Measurements from ENCODE around the gene GNG10.
"Not testable (repeated sequence)": the region's sequence is repeated elsewhere in the genome, so short reads cannot be mapped to it uniquely, and the experiment has no call there.

GNG10 gene

DNA sequence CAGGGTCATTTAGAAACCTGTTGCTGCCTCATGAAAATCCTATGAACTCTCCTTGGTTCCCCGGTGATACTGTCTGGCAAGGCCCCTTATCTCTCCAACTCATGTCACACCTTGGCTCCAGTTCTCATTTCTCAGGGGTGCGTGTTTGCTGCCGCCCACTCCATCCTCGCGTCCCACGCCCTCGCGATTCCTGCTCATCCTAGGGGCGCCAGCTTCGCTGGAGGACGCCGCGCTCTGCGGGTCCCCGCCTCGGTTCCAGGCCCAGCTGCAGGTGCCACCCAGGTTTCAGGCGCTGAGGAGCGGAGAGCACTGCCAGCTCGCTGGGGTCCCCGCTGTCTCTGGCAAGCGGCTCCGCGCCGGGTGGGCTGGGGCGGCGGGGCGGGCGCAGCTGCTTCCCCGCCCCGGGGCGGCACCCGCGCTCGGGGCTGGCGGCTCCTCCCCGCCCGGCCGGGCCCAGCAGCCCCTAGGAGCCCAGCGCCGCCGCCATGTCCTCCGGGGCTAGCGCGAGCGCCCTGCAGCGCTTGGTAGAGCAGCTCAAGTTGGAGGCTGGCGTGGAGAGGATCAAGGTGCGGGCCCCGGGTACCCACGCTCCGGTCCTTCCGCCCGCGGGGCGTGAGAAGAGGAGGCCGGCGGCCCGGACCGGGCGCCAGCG is at the start of gene GNG10:
TSS of gene GNG10 (plus strand) at position 456 of the 652 bp plus-strand sequence. CDS start at position 486, 30 bp downstream.
- in situ Hi-C loops (cut with HindIII; ENCODE audit: low pct_ligation_motif_present, low pct_unique_long_range_greater_than_20kb, low sequenced_read_pairs) = no loop called here
- peak; percentile 60 for DNase-seq

DNA sequence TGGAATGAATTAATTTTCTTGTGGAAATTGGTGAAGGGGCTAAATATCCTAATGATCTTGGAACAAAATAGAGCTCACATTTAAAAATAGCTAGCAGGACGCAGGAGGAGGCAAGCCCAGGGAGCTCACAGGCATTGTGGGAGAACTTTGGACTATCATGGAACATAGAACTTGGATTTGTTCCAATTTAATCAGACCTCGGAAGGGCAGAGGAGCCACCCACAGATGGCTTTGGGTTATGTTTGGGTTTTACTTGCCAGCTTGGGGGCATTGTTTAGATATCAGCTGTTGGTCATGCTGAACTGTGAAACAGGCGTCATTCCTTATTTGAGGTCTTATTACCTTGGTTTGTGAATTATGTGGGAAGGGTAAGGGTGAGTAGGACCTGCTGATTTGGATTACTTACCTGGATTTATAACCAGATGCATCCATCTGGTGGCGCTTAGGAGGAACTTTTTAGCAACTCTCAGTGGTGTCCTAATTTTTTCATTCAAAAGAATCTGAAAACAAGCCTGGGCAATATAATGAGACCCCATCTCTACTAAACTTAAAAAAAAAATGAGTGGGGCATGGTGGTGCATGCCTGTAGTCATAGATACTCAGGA is 47.9 kb upstream of the GNG10 start:
- in situ Hi-C loops (cut with HindIII; ENCODE audit: low pct_ligation_motif_present, low pct_unique_long_range_greater_than_20kb, low sequenced_read_pairs) = no loop called here
- no peak for DNase-seq

DNA sequence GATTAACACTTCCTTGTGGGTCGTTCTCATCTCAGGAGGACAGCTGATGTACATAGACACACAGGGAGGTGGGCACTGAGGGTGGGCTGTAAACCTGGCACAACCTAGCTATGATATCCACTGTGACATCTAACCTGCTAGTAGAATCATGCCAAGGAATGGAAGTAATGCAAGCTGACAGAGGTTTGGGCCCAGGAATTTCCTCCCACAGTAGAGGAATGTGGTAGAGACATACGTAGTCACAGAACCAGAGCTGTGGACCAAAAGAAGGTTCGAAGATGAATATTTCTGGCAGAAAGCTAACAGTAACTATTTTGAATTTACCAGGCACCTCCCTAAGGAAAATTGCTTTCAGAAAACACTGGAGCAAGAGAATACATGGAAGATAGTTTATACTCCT is 45.5 kb upstream of the GNG10 start:
- in situ Hi-C loops (cut with HindIII; ENCODE audit: low pct_ligation_motif_present, low pct_unique_long_range_greater_than_20kb, low sequenced_read_pairs) = no loop called here

DNA sequence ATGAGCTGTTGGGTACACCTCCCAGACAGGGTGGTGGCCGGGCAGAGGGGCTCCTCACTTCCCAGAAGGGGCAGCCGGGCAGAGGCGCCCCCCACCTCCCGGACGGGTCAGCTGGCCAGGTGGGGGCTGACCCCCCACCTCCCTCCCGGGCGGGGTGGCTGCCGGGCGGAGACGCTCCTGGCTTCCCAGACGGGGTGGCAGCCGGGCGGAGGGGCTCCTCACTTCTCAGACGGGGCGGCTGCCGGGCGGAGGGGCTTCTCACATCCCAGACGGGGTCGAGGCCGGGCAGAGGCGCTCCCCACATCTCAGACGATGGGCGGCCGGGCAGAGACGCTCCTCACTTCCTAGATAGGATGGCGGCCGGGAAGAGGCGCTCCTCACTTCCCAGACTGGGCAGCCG is 44.1 kb upstream of the GNG10 start:
- DNase-seq; in situ Hi-C loops (cut with HindIII; ENCODE audit: low pct_ligation_motif_present, low pct_unique_long_range_greater_than_20kb, low sequenced_read_pairs): not testable (repeated sequence)

More for the DNA sequence above, 45.5 kb upstream of the GNG10 start:
- no peak for DNase-seq

DNA sequence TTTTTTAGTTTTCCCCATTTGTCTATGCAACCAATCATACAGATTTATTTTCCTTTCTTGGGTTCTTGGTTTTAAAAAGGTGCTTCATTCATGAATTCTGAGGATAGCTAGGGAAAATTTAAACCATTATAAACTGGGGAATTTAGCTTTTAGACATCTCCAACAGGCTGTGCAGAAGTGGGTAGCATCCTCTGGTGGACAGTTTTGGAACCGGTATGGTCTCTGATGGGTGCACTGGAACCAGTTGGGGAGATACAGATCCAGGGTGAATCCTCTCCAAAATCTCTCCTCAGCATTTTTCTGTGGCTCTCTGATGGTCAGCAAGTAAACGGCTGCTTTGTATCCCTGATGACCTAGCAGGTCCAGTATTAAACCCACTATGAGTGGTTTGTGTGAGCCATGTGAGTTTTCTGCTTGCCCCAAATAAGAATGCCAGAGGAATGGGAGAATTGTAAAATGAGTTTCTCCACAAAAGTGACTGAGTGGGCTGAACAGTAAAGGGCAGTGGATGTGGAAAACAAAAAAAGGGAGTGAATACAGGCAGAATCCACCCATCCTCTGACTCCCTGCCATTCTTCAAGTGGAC is 39.4 kb upstream of the GNG10 start:
- peak; percentile 43 for DNase-seq
- in situ Hi-C loops (cut with HindIII; ENCODE audit: low pct_ligation_motif_present, low pct_unique_long_range_greater_than_20kb, low sequenced_read_pairs) = no loop called here

DNA sequence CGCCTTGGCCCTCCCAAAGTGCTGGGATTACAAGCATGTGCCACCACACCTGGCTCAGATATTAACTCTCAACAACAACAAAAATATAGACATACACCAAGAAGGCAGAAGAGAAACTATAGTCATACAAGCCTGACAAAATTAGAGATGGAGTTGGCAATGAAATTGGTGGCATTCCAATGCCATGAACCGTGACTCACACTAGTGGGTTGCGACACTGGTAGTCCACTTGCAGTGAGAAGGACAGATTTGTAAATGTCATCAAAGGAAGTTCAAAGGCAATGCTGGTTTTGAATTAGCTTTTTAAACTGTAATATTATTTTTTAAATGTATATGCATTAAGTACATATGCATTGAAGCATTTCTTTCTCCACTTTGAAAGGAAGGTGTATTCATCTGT is 38.8 kb upstream of the GNG10 start:
- DNase-seq = peak; percentile 74
- in situ Hi-C loops (cut with HindIII; ENCODE audit: low pct_ligation_motif_present, low pct_unique_long_range_greater_than_20kb, low sequenced_read_pairs) = no loop called here

DNA sequence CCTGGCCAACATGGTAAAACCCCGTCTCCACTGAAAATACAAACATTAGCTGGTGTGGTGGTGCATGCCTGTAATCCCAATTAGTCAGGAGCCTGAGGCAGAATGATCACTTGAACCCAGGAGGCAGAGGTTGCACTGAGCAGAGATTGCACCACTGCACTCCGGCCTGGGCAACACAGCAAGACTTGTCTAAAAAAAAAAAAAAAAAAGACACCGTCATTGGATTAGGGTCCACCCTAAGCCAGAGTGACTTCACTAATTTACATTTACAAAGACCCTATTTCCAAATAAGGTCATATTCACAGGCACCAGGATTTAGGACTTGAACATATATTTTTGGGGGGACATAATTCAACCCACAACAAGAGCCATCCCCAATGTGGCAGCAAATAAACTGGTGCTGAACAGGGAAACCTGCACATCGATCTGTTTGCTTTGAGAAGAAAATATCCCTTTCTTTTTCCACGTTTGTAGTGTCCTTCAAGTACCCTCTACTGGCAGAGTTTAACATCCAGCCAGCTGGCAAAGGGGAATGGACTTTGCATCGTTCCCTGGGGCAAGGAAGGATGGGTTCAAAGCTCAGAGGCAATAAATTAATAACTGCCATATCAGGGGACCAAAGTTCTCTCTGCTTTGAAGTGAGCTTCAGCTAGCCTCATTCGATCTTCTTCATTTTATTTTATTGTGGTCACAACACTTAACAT is 34.0 kb upstream of the GNG10 start:
- no peak for DNase-seq
- in situ Hi-C loops (cut with HindIII; ENCODE audit: low pct_ligation_motif_present, low pct_unique_long_range_greater_than_20kb, low sequenced_read_pairs) = no loop called here

DNA sequence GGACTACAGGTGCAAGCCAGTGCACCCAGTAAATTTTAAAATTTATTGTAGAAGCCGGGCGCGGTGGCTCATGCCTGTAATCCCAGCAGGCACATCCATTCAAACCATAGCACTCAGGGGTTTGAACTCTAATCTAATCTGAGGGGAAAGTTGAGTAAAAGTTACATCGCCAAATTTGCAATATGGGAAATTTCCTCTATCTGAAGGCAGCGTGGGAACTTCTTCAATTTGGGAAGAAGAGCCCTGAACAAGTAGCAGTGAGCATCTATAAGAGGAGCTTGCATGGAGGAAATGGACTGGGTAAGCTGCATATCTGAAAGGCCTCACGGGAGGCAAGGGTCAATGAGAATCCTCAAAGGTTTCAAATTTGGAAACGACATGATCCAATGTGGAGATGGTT is 33.0 kb upstream of the GNG10 start:
- no peak for DNase-seq
- in situ Hi-C loops (cut with HindIII; ENCODE audit: low pct_ligation_motif_present, low pct_unique_long_range_greater_than_20kb, low sequenced_read_pairs) = no loop called here

DNA sequence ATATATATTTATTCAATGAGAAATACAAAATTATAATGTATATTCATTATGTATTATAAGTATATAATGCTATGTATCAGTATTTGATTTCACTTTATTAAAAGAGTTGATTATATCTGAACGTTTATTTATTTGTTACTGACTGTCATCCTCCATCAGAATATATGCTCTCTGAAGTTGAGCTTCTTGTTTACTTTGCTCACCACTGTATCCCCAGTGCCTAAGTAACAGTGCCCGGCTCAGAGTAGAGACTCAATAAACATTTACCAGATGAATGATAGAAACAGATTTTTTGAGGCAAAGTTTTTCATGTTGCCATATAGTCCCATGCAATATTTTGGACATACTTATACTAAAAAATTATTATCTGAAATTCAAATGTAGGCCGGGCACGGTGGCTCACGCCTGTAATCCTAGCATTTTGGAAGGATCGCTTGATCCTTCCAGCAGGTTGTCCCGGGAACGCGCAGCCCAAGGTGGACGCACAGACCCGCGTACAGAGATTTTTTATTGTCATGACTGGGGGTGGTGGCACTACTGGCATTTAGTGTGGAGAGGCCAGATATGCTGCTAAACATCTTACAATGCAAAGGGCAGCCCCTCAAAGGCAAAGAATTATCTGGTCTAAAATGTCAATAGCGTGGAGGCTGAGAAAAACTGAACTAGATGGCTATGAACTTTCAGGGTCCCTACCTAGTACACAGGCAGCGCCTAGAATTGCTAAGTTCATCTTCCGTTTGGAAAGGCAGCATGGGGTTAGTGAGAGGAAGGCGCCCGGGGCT is 31.0 kb upstream of the GNG10 start:
- in situ Hi-C loops (cut with HindIII; ENCODE audit: low pct_ligation_motif_present, low pct_unique_long_range_greater_than_20kb, low sequenced_read_pairs) = no loop called here
- DNase-seq = no peak

DNA sequence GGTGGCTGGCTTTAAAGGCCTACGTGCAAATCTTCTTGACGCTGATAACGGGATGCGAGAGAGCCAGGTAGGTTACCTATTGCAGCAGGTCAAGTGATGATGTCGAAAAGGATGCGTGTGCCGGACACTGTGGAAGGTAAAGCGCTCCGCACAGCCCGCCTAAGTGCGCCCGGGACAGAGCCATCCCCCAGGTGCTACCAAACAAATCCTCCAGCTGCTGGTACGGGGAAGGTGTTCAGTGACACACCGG is 30.5 kb upstream of the GNG10 start:
- no peak for DNase-seq
- in situ Hi-C loops (cut with HindIII; ENCODE audit: low pct_ligation_motif_present, low pct_unique_long_range_greater_than_20kb, low sequenced_read_pairs) = no loop called here

DNA sequence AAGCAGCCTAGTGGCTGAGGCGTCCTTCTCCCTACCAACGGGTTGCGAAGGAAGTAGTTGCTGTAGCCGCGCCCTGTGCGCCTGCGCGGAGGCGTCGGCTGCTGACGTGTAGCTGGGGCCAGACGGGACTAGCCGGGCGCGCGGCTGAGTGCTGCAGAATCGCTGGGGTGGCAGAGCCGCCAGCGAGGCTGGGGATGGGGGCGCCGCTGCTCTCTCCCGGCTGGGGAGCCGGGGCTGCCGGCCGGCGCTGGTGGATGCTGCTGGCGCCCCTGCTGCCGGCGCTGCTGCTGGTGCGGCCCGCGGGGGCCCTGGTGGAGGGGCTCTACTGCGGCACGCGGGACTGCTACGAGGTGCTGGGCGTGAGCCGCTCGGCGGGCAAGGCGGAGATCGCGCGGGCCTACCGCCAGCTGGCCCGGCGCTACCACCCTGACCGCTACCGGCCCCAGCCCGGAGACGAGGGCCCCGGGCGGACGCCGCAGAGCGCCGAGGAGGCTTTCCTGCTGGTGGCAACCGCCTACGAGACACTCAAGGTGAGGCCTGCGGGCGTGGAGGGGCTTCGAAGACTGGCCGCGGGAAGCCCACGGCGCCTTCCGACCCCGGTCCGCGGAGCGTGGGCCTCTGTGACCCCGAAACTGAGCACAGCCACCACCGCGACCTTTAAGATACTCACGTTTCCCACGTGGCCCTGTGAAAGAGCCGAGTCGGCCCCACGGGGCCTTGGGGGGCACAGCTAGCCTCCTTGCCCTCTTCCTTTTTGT is 30.0 kb upstream of the GNG10 start, which contains the start of gene DNAJC25:
TSS of gene DNAJC25 (plus strand) at position 121 of the 758 bp plus-strand sequence. CDS start at position 195, 74 bp downstream.
- peak; percentile 97 for DNase-seq
- in situ Hi-C loops (cut with HindIII; ENCODE audit: low pct_ligation_motif_present, low pct_unique_long_range_greater_than_20kb, low sequenced_read_pairs) = no loop called here

DNA sequence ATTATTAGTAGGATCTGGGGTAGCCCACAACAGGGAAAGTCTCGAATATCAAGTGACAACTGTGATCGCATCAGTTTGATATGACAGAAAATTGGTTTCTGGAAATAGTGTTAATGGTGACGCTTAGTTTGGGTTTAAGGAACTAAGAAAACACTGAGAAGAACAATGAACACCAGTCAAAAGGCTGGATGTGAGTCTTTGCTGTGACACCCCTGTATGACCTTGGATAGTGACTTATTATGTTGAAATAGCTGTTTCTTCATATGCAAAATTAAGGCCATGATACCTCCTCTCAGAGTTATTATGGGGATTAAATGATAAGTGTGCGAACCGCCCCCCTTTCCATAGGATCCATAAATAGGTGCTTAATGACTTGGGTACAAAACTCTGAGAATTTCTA is 29.3 kb upstream of the GNG10 start:
- no peak for DNase-seq
- in situ Hi-C loops (cut with HindIII; ENCODE audit: low pct_ligation_motif_present, low pct_unique_long_range_greater_than_20kb, low sequenced_read_pairs) = no loop called here

DNA sequence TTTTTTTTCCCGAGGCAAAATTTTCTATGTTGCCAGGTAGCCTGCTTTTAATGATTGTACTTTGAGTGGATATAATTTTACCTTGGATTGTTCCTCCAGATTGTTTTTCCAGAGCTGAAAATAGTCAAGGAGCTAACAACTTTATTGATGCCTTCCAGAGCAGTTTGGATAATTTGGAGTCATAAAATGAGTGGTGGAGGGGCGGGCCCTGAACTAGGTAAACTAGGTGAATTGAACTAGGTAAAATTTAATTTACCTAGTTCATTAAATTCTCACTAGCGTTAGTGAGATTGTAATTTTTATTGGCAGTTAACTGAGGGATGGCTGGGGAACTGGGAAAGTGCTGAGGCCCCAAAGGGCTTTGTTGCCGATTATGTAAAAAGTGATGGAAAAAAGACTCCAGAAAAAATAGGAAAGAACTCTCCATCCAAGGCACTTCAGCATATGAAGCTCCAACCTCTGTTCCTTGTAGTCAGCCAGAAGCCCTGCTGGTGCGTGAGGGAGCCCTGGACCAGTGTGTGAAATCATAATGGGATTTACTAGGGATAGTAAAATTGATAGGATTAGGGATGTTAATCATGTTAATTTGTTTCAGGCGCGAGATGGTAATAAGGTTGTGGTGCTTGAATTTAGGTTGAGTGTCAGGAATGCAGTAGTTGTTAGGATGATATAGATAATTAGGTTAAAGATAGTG is 28.6 kb upstream of the GNG10 start:
- in situ Hi-C loops (cut with HindIII; ENCODE audit: low pct_ligation_motif_present, low pct_unique_long_range_greater_than_20kb, low sequenced_read_pairs) = no loop called here
- no peak for DNase-seq

DNA sequence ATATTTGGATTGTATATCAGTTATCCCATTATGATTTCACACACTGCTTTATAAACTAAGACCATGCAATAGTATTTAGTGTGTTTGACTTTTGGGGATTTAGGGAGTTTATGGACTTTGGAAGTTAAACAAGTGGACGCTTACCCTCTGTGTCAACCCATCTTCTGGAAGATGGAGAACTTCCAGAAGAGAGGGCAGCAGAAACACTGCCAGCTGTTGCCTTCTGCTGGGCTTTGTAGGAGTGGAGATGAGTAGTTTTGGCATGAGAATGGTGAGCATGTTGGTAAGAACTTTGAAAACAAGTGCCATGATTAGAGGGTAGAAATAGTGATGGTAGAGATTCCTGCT is 28.0 kb upstream of the GNG10 start:
- in situ Hi-C loops (cut with HindIII; ENCODE audit: low pct_ligation_motif_present, low pct_unique_long_range_greater_than_20kb, low sequenced_read_pairs) = no loop called here

DNA sequence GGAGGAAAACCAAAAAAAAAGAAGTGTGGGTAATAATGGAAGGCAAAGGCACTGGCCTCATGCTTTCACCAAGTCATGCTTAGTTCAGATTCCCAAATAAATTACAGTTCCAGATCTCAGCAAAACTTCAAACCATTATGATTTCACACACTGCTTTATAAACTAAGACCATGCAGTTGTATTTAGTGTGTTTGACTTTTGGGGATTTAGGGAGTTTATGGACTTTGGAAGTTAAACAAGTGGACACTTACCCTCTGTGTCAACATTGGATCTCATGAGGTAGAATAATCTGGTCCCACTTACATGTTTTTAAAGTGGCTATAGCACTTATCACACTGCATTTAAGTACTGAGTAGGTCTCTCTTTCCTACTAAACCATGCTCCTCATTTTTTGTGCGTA is 26.5 kb upstream of the GNG10 start:
- DNase-seq = no peak
- in situ Hi-C loops (cut with HindIII; ENCODE audit: low pct_ligation_motif_present, low pct_unique_long_range_greater_than_20kb, low sequenced_read_pairs) = no loop called here

More for the DNA sequence above, 28.0 kb upstream of the GNG10 start:
- no peak for DNase-seq

DNA sequence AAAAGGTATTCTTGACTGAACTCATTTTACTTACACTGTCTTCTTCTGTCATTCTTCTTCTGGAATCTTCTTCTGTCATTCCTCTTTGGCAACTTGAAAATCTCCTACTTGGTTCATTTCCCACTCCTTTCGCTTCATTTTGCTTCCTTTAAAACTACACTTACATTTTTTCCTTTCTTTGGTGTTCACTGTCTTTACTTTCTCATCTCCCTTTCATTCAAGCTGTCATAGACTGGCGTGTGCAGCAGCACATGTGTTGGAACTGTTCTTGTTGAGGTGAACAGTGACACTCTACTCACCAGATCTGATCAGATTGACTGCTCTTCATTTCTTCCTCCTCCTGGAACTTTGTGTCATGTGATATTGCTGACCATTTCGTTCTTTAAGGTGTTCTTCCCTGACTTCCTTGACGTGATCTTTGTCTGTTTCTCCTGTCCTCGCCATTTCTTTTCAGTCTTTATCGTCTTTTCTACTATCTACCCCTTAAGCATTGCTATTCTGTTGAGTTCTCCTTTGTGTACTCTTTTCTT is 23.9 kb upstream of the GNG10 start:
- in situ Hi-C loops (cut with HindIII; ENCODE audit: low pct_ligation_motif_present, low pct_unique_long_range_greater_than_20kb, low sequenced_read_pairs) = no loop called here
- DNase-seq = no peak

DNA sequence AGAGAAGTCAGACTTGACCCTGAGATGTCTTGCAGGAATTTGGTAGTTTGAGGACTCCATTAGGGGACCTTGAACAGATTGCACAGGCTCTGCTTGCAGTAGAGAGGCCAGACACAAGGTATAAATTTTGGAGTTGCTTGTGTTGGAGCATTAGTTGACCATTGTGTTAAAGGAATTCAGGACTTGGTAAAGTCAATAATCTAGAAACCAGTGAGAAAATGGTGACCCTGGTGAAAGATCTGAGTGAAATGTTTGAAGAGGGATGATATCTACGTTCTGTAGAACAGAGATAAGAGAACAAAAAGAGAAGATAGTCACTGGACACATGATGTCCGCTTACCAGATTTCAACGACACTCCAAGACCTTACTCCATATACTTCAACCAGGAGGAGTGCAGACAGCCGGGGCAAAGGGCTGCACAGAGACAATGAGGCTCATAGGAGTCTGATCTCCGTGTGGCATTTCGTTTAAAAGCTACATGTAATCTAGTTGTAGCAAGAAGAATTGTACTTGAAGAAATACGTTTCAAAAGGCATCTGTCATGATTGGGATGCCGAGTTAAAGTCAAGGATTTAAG is 17.1 kb upstream of the GNG10 start:
- in situ Hi-C loops (cut with HindIII; ENCODE audit: low pct_ligation_motif_present, low pct_unique_long_range_greater_than_20kb, low sequenced_read_pairs) = no loop called here
- no peak for DNase-seq
